Measurements from ENCODE around the gene RSPH4A.
"Not testable (repeated sequence)": the region's sequence is repeated elsewhere in the genome, so short reads cannot be mapped to it uniquely, and the experiment has no call there.

Gene RSPH4A

DNA sequence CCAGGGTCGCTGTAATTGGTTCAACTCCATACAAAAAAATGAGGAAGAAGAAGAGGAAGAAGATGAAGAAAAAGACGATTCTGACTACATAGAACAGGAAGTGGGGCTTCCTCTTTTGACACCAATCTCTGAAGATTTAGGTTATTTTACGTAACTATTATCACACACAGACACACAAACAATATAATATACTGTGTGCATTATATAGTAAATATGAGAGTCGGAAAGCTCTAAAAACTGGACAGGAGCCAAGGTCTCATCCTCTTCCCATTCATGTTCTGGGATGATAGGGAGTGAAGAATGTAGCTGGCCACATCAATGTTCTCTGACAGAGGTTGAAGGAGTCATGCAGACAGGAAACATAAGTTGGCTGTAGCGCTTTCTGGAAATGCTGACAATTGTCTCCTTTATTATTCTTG, 13.3 kb downstream of the RSPH4A start:
- no peak for DNase-seq

- no peak for DNase-seq
Measured at GRCh38 chr6:116631379-116631990, 15.2 kb downstream of the RSPH4A start.

- no peak for DNase-seq
Measured at GRCh38 chr6:116633685-116634084, 17.4 kb downstream of the RSPH4A start.

DNA sequence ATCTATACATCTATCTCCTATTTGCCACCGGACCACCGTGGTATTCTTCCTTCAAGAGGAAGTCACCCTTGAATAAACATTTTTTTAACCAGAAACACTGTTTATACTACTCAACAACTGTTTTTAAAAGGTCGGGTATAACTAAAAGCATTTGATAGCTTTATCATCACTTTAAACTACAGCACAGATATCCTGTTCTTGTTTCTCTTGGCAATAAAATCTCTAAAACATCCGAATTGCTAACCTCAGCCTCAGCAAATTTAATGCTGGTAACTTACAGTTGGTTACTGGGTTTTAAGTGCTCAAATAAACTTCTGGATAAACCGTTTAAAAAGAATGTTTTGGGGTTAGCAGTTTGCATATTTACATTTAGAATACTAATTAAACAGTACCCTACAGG, 31.9 kb downstream of the RSPH4A start:
- no peak for DNase-seq

DNA sequence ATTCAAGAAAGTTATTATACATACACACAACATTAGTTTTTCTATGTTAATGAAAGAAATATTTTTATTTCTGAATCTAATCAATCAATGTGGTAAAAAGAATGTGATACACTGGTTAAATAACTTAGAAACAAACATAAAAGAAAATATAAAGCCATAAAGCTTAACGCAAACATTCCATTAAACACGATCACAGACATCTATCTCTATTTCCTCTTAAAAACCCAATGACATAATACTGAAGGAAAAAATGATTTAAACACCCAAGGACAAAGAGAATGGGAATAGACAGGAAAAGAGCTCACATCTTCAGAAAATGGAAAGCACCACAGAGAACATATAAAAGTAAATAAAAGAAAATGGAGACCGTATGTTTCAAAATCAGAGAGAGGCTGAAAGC, 32.9 kb downstream of the RSPH4A start:
- DNase-seq, result no peak

DNA sequence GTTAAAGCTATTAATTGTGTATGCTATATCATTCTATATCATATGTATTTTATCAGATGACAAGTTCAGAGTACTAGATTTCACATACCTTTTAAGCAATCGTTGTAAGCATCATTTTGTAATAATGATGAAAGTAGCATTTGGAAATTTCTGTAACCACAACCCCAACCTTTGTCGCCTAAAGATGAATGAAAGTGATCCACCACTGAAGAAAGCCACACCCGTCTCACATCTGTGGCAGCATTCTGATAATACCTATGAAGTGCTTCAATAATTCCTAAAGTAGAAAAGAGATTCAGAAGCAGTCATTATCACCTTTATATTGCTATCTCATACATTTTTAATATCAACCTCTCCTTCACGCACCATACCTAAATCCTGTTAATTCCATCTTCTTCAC, 35.6 kb downstream of the RSPH4A start:
- no peak for DNase-seq

- no peak for DNase-seq
Measured at GRCh38 chr6:116661594-116661993, 45.3 kb downstream of the RSPH4A start.

GRCh38 chr6:116662202-116662601, 45.9 kb downstream of the RSPH4A start:
- DNase-seq, result no peak

DNA sequence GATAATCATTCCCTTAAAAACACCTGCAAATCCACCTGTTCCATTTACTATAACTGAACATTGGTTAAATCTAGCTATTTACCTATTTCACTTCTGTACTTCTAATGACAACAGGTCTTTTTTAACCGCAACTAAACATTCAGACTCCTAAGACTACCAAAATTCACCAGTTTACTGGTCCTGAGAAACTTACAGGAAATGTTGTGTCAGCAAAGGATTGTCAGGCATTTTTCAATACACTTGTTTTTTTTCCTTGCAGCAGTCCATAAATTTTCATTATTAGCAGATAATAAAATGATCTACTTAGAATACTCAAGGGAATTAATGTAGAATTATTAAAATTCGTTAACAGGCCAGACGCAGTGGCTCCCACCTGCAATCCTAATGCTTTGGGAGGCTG, 47.0 kb downstream of the RSPH4A start:
- DNase-seq, result no peak

GRCh38 chr6:116664169-116664568, 47.9 kb downstream of the RSPH4A start:
- DNase-seq, result not testable (repeated sequence)

- no peak for DNase-seq
Measured at GRCh38 chr6:116665464-116665863, 49.2 kb downstream of the RSPH4A start.

GRCh38 chr6:116666869-116667268, 50.6 kb downstream of the RSPH4A start:
- DNase-seq, result no peak

DNA sequence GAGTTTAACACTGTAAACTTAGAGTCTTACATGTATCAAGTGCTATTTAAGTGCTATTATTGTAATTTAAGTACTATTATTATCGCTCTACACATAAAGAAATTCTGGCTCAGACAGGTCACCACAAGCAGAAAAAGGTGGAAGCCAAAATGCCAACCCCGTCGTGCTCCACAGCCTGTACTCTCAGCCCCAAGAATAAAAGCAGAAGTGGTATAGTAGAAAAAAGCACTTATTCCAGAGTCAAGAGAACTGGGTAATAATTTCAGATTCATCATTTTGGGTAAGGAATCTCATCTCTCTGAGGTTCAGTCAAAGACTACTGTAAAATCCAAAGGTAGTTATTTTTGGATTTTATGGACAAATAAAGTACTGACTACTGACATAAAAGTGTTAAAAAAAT, 51.3 kb downstream of the RSPH4A start:
- no peak for DNase-seq

DNA sequence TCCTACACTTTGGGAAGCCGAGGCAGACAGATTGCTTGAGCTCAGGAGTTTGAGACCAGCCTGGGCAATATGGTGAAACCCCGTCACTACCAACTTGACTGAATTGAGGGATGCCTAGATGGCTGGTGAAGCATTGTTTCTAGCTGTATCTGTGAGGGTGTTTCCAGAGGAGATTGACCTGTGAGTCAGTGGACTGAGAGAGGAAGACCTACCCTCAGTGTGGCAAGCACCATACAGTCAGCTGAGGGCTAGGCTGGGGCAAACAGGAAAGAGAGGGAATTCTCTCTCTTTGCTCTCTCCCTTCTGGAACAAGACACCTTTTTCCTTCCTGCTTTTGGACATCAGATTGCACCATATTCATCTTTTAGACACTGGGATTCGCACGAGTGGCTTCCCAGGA, 56.0 kb downstream of the RSPH4A start:
- no peak for DNase-seq

DNA sequence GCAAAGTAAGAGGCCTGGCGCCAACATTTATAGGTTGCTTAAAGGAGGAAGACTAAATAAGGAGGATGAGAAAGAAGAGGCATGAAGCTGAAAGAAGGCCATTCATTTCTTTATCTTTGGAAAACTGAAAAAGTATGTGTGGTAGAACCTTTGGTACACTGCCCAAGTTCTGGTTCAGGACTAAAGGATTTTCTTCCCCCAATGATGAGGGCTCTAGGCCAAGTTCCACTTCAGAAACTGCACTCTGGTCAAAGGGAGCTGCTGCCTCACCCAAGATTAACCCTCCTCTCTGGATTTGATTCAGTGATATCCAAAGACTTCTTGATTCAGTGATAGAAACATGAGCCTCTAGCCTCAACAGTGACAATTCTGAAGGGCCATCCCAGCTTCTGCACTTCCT, 59.7 kb downstream of the RSPH4A start:
- no peak for DNase-seq

- peak; percentile 83 for DNase-seq
Measured at GRCh38 chr6:116680880-116681672, 64.8 kb downstream of the RSPH4A start, which contains the start of gene KPNA5. TSS of gene KPNA5 (plus strand) at chr6:116681211. CDS start at chr6:116681335, 124 bp downstream.

DNA sequence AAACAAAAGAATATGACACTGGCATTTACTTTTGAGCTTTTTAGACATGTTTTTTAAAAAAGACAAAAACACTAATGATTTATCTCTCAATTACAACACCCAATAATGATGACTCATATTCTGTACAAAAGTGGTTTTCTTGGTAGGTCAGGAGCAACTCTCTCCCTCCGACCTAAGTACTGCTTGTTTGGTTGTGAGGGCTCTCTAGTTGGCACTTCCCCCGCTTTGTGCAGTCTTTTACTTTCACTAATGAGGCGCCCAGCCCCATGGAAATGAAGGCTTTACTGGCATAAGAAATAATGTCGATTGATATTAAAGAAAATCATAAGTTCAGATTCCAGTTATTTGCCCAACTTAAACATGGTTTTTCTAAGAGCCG, 66.0 kb downstream of the RSPH4A start:
- DNase-seq, result peak; percentile 2
